Measurements from ENCODE around the gene RHCG.
"Not testable (repeated sequence)": the region's sequence is repeated elsewhere in the genome, so short reads cannot be mapped to it uniquely, and the experiment has no call there.

Gene RHCG

DNA sequence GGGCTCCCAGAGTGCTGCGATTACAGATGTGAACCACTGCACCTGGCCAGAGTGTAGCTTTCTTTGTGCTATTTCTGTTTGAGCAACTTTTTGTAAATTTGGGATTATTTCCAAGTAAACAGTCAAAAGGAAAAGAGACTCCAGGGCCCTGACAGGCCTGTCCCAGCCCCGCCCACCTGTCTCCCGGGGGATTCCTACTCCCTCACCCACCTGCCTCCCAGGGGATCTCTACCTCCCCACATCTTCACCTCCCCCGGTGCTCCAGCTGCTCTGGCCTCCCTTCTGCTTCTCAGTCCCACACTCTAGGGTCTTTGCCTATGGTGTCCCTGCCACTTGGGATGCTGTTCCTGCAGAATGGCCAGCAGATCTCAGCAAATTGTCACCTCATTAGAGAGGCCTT is 7.0 kb downstream of the RHCG start:
- no peaks in the 10 kb centered on the region for H3K4me1 ChIP-seq (ENCODE audit: control insufficient read depth, insufficient read depth, low read length)
- no peaks in the 10 kb centered on the region for H3K9me3 ChIP-seq (ENCODE audit: control insufficient read depth, low read length)
- no peak overlapping the region for H3K9ac ChIP-seq (ENCODE audit: low read length)
- H3K36me3 ChIP-seq (ENCODE audit: control insufficient read depth, insufficient read depth, low read length) = no peaks in the 10 kb centered on the region
- peaks cover 21% of the 10 kb centered on the region for H3K27me3 ChIP-seq (ENCODE audit: control insufficient read depth, insufficient read depth, low read length)
- H3K4me3 ChIP-seq (ENCODE audit: low read length) = no peak overlapping the region

GRCh38 chr15:89487791-89488190 is 8.6 kb downstream of the RHCG start:
- Histone ChIP-seq H3K27me3 (ENCODE audit: control insufficient read depth, insufficient read depth, low read length) (peaks cover 27% of the 10 kb centered on the region), H3K36me3 (ENCODE audit: control insufficient read depth, insufficient read depth, low read length) (no peaks in the 10 kb centered on the region), H3K9me3 (ENCODE audit: control insufficient read depth, low read length) (no peaks in the 10 kb centered on the region), H3K4me1 (ENCODE audit: control insufficient read depth, insufficient read depth, low read length) (no peaks in the 10 kb centered on the region), H3K4me3 (ENCODE audit: low read length) (no peak overlapping the region), H3K9ac (ENCODE audit: low read length) (no peak overlapping the region)

- no peak overlapping the region for H3K9ac ChIP-seq (ENCODE audit: low read length)
- H3K4me3 ChIP-seq (ENCODE audit: low read length) = no peak overlapping the region
- H3K27me3 ChIP-seq (ENCODE audit: control insufficient read depth, insufficient read depth, low read length) = peaks cover 19% of the 10 kb centered on the region
- H3K36me3 ChIP-seq (ENCODE audit: control insufficient read depth, insufficient read depth, low read length) = no peaks in the 10 kb centered on the region
- no peaks in the 10 kb centered on the region for H3K4me1 ChIP-seq (ENCODE audit: control insufficient read depth, insufficient read depth, low read length)
- no peaks in the 10 kb centered on the region for H3K9me3 ChIP-seq (ENCODE audit: control insufficient read depth, low read length)
Measured at GRCh38 chr15:89486726-89487050, 9.7 kb downstream of the RHCG start.

DNA sequence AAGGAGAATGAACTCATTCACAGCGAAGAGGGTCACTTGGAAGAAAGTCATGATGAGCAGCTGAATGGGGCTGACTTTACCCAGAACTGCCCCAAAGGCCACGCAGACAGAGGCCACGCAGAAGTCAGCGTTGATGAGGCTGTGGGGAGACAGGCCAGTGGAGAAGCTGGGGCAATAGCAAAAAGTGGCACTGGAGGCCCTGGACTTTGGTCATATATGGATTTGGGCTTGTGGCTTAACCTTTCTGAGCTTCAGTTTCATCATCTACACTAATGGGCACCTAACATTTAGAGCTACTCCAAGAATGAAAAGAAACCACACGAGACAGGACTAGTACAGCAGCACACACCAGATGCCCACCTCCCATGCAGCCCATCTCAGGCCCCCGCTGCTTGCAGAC is 13.3 kb downstream of the RHCG start:
- H3K4me3 ChIP-seq (ENCODE audit: low read length) = no peak overlapping the region

DNA sequence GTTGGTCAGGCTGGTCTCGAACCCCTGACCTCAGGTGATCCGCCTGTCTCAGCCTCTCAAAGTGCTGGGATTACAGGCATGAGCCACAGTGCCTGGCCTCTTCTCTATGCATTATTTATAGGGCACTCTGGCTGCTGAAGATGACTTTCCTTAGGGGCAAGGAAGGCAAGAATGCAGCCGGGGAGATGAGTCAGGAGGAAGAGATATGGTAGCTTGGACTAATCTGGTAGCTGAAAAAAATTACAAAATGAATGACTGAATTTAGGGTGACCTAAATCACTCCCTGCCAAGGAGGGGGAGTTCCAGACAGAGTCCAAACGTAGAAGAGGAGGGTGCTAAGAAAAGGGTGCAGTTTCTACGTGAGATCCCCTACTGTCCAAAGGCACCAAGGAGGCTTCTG is 14.2 kb downstream of the RHCG start:
- Histone ChIP-seq H3K9ac (ENCODE audit: low read length) (no peak overlapping the region), H3K4me1 (ENCODE audit: control insufficient read depth, insufficient read depth, low read length) (no peaks in the 10 kb centered on the region), H3K27me3 (ENCODE audit: control insufficient read depth, insufficient read depth, low read length) (peaks cover 22% of the 10 kb centered on the region), H3K36me3 (ENCODE audit: control insufficient read depth, insufficient read depth, low read length) (no peaks in the 10 kb centered on the region), H3K9me3 (ENCODE audit: control insufficient read depth, low read length) (no peaks in the 10 kb centered on the region), H3K4me3 (ENCODE audit: low read length) (no peak overlapping the region)

More for the DNA sequence above, 13.3 kb downstream of the RHCG start:
- Histone ChIP-seq H3K36me3 (ENCODE audit: control insufficient read depth, insufficient read depth, low read length) (no peaks in the 10 kb centered on the region), H3K9me3 (ENCODE audit: control insufficient read depth, low read length) (no peaks in the 10 kb centered on the region), H3K4me1 (ENCODE audit: control insufficient read depth, insufficient read depth, low read length) (no peaks in the 10 kb centered on the region), H3K27me3 (ENCODE audit: control insufficient read depth, insufficient read depth, low read length) (peaks cover 22% of the 10 kb centered on the region), H3K9ac (ENCODE audit: low read length) (no peak overlapping the region)

- Histone ChIP-seq H3K9me3 (ENCODE audit: control insufficient read depth, low read length) (no peaks in the 10 kb centered on the region), H3K4me3 (ENCODE audit: low read length) (no peak overlapping the region), H3K36me3 (ENCODE audit: control insufficient read depth, insufficient read depth, low read length) (no peaks in the 10 kb centered on the region), H3K4me1 (ENCODE audit: control insufficient read depth, insufficient read depth, low read length) (no peaks in the 10 kb centered on the region), H3K9ac (ENCODE audit: low read length) (no peak overlapping the region), H3K27me3 (ENCODE audit: control insufficient read depth, insufficient read depth, low read length) (peaks cover 16% of the 10 kb centered on the region)
Measured at GRCh38 chr15:89480505-89480904, 15.9 kb downstream of the RHCG start.

- Histone ChIP-seq H3K9me3 (ENCODE audit: control insufficient read depth, low read length) (no peaks in the 10 kb centered on the region), H3K36me3 (ENCODE audit: control insufficient read depth, insufficient read depth, low read length) (no peaks in the 10 kb centered on the region), H3K9ac (ENCODE audit: low read length) (no peak overlapping the region), H3K4me3 (ENCODE audit: low read length) (no peak overlapping the region), H3K4me1 (ENCODE audit: control insufficient read depth, insufficient read depth, low read length) (no peaks in the 10 kb centered on the region), H3K27me3 (ENCODE audit: control insufficient read depth, insufficient read depth, low read length) (peaks cover 16% of the 10 kb centered on the region)
Measured at GRCh38 chr15:89479173-89479572, 17.2 kb downstream of the RHCG start.

DNA sequence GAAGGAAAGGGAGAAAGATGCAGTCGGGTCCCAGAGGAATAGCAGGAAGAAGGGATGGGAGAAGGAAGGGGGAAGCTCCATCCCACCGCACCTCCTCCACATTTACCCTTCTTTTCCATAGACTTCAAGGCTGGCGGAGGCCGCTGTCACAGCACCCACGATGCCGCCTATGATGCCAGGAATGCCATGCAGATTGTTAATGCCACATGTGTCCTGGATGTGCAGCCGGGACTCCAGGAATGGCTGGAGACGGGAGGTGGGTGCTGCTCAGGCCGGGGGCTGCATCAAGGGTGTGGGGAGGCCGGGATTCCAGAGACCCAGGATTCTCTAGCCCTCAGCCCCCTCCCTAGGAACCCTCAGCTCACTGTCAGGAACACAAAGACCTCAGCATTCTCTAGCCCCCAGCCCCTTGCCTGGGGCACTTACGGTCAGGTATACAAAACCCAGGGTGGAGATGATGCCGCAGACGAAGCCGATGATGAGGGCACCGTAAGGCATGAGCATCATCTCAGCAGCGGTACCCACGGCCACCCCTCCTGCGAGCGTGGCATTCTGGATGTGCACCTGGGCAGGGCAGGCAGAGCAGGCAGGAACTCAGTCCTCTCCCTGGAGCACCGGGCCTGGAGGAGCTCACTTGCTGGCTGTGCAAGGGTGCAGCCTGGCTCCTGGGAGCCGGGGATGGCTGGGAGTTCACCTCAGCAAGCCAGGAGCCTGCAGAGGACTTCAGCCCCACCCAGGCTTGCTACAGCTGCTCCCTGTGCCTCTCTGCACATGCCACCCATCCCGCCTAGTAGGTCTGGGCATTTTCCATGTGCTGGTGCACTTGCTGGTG is 18.8 kb downstream of the RHCG start:
- Histone ChIP-seq H3K4me1 (ENCODE audit: control insufficient read depth, insufficient read depth, low read length) (no peaks in the 10 kb centered on the region), H3K36me3 (ENCODE audit: control insufficient read depth, insufficient read depth, low read length) (no peaks in the 10 kb centered on the region), H3K27me3 (ENCODE audit: control insufficient read depth, insufficient read depth, low read length) (peaks cover 16% of the 10 kb centered on the region), H3K9ac (ENCODE audit: low read length) (no peak overlapping the region), H3K9me3 (ENCODE audit: control insufficient read depth, low read length) (no peaks in the 10 kb centered on the region), H3K4me3 (ENCODE audit: low read length) (no peak overlapping the region)

DNA sequence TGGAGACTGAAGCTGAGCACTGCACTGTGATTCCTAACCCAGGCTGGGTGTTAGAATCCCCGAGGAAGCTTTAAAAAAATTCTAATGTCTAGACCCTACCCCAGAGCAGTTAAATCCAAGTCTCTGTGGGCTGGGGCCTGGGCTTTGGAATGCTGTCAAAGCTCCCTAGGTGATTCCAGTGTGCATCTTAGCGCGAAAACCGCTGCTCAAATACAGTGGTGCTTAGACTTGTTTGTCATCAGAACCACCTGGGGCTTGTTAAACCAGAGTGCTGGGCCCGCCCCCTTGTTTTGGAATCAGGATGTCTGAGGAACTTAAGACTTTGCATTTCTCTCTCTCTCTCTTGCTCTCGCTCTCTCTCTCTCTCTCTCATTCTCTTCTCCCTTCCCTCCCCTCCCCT is 20.7 kb downstream of the RHCG start:
- Histone ChIP-seq H3K9ac (ENCODE audit: low read length) (no peak overlapping the region), H3K4me3 (ENCODE audit: low read length) (no peak overlapping the region), H3K9me3 (ENCODE audit: control insufficient read depth, low read length) (no peaks in the 10 kb centered on the region), H3K27me3 (ENCODE audit: control insufficient read depth, insufficient read depth, low read length) (peaks cover 33% of the 10 kb centered on the region), H3K36me3 (ENCODE audit: control insufficient read depth, insufficient read depth, low read length) (no peaks in the 10 kb centered on the region), H3K4me1 (ENCODE audit: control insufficient read depth, insufficient read depth, low read length) (no peaks in the 10 kb centered on the region)

DNA sequence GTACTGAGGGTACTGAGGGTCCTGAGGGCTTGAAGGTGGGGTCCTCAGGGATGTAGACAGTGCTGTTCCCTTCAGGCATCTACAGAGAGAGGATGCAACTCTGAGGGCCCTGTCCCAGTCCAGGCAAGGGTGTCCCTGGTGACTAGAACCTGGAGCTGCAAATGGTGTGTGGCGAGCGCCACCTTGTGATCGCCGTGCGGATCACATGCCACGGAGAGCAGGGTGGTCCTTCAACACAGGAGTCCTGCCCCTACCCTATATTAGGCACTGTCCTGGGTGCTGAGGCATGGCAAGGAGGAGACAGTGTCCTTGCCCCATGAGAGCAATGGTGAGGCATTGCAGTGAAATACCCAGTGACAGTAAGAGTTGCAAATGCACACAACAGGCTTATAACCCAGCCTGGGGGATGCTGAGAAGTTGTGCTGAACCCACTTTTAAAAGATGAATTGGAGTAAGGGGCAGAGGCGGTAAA is 23.6 kb downstream of the RHCG start:
- peaks cover 33% of the 10 kb centered on the region for H3K27me3 ChIP-seq (ENCODE audit: control insufficient read depth, insufficient read depth, low read length)

GRCh38 chr15:89469426-89470096 is 26.8 kb downstream of the RHCG start:
- no peak overlapping the region for H3K9ac ChIP-seq (ENCODE audit: low read length)
- H3K9me3 ChIP-seq (ENCODE audit: control insufficient read depth, low read length) = no peaks in the 10 kb centered on the region
- H3K4me3 ChIP-seq (ENCODE audit: low read length) = no peak overlapping the region
- no peaks in the 10 kb centered on the region for H3K36me3 ChIP-seq (ENCODE audit: control insufficient read depth, insufficient read depth, low read length)
- no peaks in the 10 kb centered on the region for H3K4me1 ChIP-seq (ENCODE audit: control insufficient read depth, insufficient read depth, low read length)
- peaks cover 33% of the 10 kb centered on the region for H3K27me3 ChIP-seq (ENCODE audit: control insufficient read depth, insufficient read depth, low read length)

More for the DNA sequence above, 23.6 kb downstream of the RHCG start:
- no peaks in the 10 kb centered on the region for H3K4me1 ChIP-seq (ENCODE audit: control insufficient read depth, insufficient read depth, low read length)
- H3K4me3 ChIP-seq (ENCODE audit: low read length) = no peak overlapping the region
- no peaks in the 10 kb centered on the region for H3K9me3 ChIP-seq (ENCODE audit: control insufficient read depth, low read length)
- H3K9ac ChIP-seq (ENCODE audit: low read length) = no peak overlapping the region
- no peaks in the 10 kb centered on the region for H3K36me3 ChIP-seq (ENCODE audit: control insufficient read depth, insufficient read depth, low read length)

DNA sequence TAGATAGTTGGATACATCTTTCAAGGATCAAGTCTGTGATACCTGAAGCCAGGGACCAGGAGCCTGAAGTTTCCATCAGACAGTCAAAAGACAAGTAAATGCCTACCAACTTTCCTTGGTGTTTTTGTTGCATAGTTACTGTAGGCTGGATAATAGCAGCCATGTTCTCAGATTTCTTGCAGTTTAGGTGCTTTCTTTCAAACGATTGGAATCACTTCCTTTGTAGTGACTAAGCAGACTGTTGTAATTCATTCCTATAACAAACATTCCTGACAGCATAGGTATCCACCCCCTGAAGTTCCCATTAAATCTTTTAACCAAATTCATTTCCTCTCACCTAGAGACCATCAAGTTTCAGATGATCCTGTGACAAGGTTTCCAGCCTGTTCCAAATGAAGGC is 27.6 kb downstream of the RHCG start:
- H3K36me3 ChIP-seq (ENCODE audit: control insufficient read depth, insufficient read depth, low read length); H3K9ac ChIP-seq (ENCODE audit: low read length); H3K4me3 ChIP-seq (ENCODE audit: low read length); H3K4me1 ChIP-seq (ENCODE audit: control insufficient read depth, insufficient read depth, low read length); H3K9me3 ChIP-seq (ENCODE audit: control insufficient read depth, low read length): not testable (repeated sequence)
- peaks cover 33% of the 10 kb centered on the region for H3K27me3 ChIP-seq (ENCODE audit: control insufficient read depth, insufficient read depth, low read length)

Measured in mucosa of stomach (tissue), 1 donor.